ENCODE data around the gene CRADD. TPM values are rescaled to one million over a fixed set of nuclear protein-coding genes. Genes with fewer than 3 reads are reported as not detected.
"Not testable (repeated sequence)": the region's sequence is repeated elsewhere in the genome, so short reads cannot be mapped to it uniquely, and the experiment has no call there.

CRADD gene
- total RNA-seq, 2 experiments from 2014 or later: 5.8 to 9.2 TPM

GRCh38 chr12:93753285-93753684 lies 76.1 kb downstream of the CRADD start:
- Histone ChIP-seq H3K27ac (ENCODE audit: low read depth in 1 of 2, low read length in 2 of 2) (no peak overlapping the region), H3K36me3 (ENCODE audit: insufficient read depth, low read length) (no peaks in the 10 kb centered on the region), H3K9me3 (ENCODE audit: control insufficient read depth in 1 of 2, insufficient read depth in 1 of 2, low read length in 2 of 2) (peaks cover 7 to 14% of the 10 kb centered on the region in 2 experiments), H3K4me3 (ENCODE audit: low read length) (no peak overlapping the region), H3K4me1 (ENCODE audit: insufficient read depth, low read length) (peaks cover 3% of the 10 kb centered on the region), H3K27me3 (ENCODE audit: control insufficient read depth in 1 of 2, insufficient read depth in 2 of 2, low read length in 2 of 2) (no peaks in the 10 kb centered on the region)
- Mint-ChIP-seq H3K36me3 (ENCODE audit: low read depth) (peaks cover 24% of the 10 kb centered on the region), H3K4me3 (no peak overlapping the region), H3K27ac (no peak overlapping the region), H3K9me3 (peaks cover 12% of the 10 kb centered on the region), H3K4me1 (ENCODE audit: low read depth) (peaks cover 26% of the 10 kb centered on the region), H3K27me3 (no peaks in the 10 kb centered on the region)
- TF ChIP-seq, protein P1, sequence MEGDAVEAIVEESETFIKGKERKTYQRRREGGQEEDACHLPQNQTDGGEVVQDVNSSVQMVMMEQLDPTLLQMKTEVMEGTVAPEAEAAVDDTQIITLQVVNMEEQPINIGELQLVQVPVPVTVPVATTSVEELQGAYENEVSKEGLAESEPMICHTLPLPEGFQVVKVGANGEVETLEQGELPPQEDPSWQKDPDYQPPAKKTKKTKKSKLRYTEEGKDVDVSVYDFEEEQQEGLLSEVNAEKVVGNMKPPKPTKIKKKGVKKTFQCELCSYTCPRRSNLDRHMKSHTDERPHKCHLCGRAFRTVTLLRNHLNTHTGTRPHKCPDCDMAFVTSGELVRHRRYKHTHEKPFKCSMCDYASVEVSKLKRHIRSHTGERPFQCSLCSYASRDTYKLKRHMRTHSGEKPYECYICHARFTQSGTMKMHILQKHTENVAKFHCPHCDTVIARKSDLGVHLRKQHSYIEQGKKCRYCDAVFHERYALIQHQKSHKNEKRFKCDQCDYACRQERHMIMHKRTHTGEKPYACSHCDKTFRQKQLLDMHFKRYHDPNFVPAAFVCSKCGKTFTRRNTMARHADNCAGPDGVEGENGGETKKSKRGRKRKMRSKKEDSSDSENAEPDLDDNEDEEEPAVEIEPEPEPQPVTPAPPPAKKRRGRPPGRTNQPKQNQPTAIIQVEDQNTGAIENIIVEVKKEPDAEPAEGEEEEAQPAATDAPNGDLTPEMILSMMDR (IDR thresholded peaks at IDR 0.05): no peak
- CTCF ChIA-PET: interaction anchor here (0.6 kb wide), 1 partner anchor 40 kb away, joined by 3 read pairs; no protein-coding TSS in a partner anchor
- ATAC-seq (ENCODE audit: poor library complexity): no peak
- intact Hi-C loops (cut with DNase I, micrococcal nuclease): no loop called here
- POLR2A ChIA-PET: no interaction called here
- no peak for DNase-seq

GRCh38 chr12:93753838-93754429 lies 76.8 kb downstream of the CRADD start:
- TF ChIP-seq, protein P1 (IDR thresholded peaks at IDR 0.05): no peak
- Histone ChIP-seq H3K36me3 (ENCODE audit: insufficient read depth, low read length) (no peaks in the 10 kb centered on the region), H3K4me3 (ENCODE audit: low read length) (no peak overlapping the region), H3K9me3 (ENCODE audit: control insufficient read depth in 1 of 2, insufficient read depth in 1 of 2, low read length in 2 of 2) (peaks cover 7 to 14% of the 10 kb centered on the region in 2 experiments), H3K27me3 (ENCODE audit: control insufficient read depth in 1 of 2, insufficient read depth in 2 of 2, low read length in 2 of 2) (no peaks in the 10 kb centered on the region), H3K27ac (ENCODE audit: low read depth in 1 of 2, low read length in 2 of 2) (no peak overlapping the region), H3K4me1 (ENCODE audit: insufficient read depth, low read length) (peaks cover 3% of the 10 kb centered on the region)
- no peak overlapping the region for H3K27ac Mint-ChIP-seq
- ATAC-seq (ENCODE audit: poor library complexity): no peak
- POLR2A ChIA-PET: no interaction called here
- intact Hi-C loops (cut with DNase I, micrococcal nuclease): no loop called here
- H3K4me1 Mint-ChIP-seq (ENCODE audit: low read depth): peaks cover 25% of the 10 kb centered on the region
- H3K36me3 Mint-ChIP-seq (ENCODE audit: low read depth): peaks cover 24% of the 10 kb centered on the region
- H3K4me3 Mint-ChIP-seq: no peak overlapping the region
- CTCF ChIA-PET: interaction anchor here (0.6 kb wide), 1 partner anchor 41 kb away, joined by 3 read pairs; no protein-coding TSS in a partner anchor
- peaks cover 12% of the 10 kb centered on the region for H3K9me3 Mint-ChIP-seq
- DNase-seq: no peak
- H3K27me3 Mint-ChIP-seq: no peaks in the 10 kb centered on the region

- H3K27ac Mint-ChIP-seq; H3K36me3 ChIP-seq (ENCODE audit: insufficient read depth, low read length); H3K27me3 Mint-ChIP-seq; H3K27me3 ChIP-seq (ENCODE audit: control insufficient read depth in 1 of 2, insufficient read depth in 2 of 2, low read length in 2 of 2); H3K4me1 ChIP-seq (ENCODE audit: insufficient read depth, low read length); CTCF ChIA-PET; H3K27ac ChIP-seq (ENCODE audit: low read depth in 1 of 2, low read length in 2 of 2); ATAC-seq (ENCODE audit: poor library complexity); intact Hi-C loops (cut with DNase I, micrococcal nuclease); H3K4me3 Mint-ChIP-seq; DNase-seq; H3K4me3 ChIP-seq (ENCODE audit: low read length); POLR2A ChIA-PET: not testable (repeated sequence)
- peaks cover 24% of the 10 kb centered on the region for H3K36me3 Mint-ChIP-seq (ENCODE audit: low read depth)
- peaks cover 7 to 14% of the 10 kb centered on the region in 2 experiments for H3K9me3 ChIP-seq (ENCODE audit: control insufficient read depth in 1 of 2, insufficient read depth in 1 of 2, low read length in 2 of 2)
- H3K4me1 Mint-ChIP-seq (ENCODE audit: low read depth): peaks cover 24% of the 10 kb centered on the region
- peaks cover 12% of the 10 kb centered on the region for H3K9me3 Mint-ChIP-seq
Observed at GRCh38 chr12:93754859-93755258, 77.7 kb downstream of the CRADD start.

- no peaks in the 10 kb centered on the region for H3K27me3 Mint-ChIP-seq
- H3K4me3 Mint-ChIP-seq: no peak overlapping the region
- no peak for DNase-seq
- peaks cover 24% of the 10 kb centered on the region for H3K36me3 Mint-ChIP-seq (ENCODE audit: low read depth)
- TF ChIP-seq, protein P1 (IDR thresholded peaks at IDR 0.05): no peak
- Histone ChIP-seq H3K27ac (ENCODE audit: low read depth in 1 of 2, low read length in 2 of 2) (no peak overlapping the region), H3K27me3 (ENCODE audit: control insufficient read depth in 1 of 2, insufficient read depth in 2 of 2, low read length in 2 of 2) (no peaks in the 10 kb centered on the region), H3K4me1 (ENCODE audit: insufficient read depth, low read length) (no peaks in the 10 kb centered on the region), H3K4me3 (ENCODE audit: low read length) (no peak overlapping the region), H3K36me3 (ENCODE audit: insufficient read depth, low read length) (no peaks in the 10 kb centered on the region), H3K9me3 (ENCODE audit: control insufficient read depth in 1 of 2, insufficient read depth in 1 of 2, low read length in 2 of 2) (peaks cover 7 to 14% of the 10 kb centered on the region in 2 experiments)
- intact Hi-C loops (cut with DNase I, micrococcal nuclease): no loop called here
- ChIA-PET CTCF (interaction anchor here (0.8 kb wide), 1 partner anchor 18 kb away, joined by 3 read pairs; no protein-coding TSS in a partner anchor), POLR2A (no interaction called here)
- H3K4me1 Mint-ChIP-seq (ENCODE audit: low read depth): peaks cover 19% of the 10 kb centered on the region
- H3K27ac Mint-ChIP-seq: no peak overlapping the region
- H3K9me3 Mint-ChIP-seq: peaks cover 12% of the 10 kb centered on the region
- ATAC-seq (ENCODE audit: poor library complexity): no peak
Observed at GRCh38 chr12:93756288-93756687, 79.1 kb downstream of the CRADD start.

Data from CD4-positive, alpha-beta T cell (primary cell).